ENCODE data around the gene ELOB.
A peak's percentile ranks its signal among the peaks of the same experiment; 100 is the strongest.

The ELOB gene

GRCh38 chr16:2777231-2777902 lies at the start of gene ELOB:
Gene ELOB, minus strand, starts transcription at chr16:2777280. Its CDS starts 41 bp downstream, at chr16:2777239.
- peak; percentile 88 for DNase-seq (ENCODE audit: low spot score)

- no peak for DNase-seq (ENCODE audit: low spot score)
Measured at GRCh38 chr16:2825906-2826305, 48.8 kb upstream of the ELOB start.

DNA sequence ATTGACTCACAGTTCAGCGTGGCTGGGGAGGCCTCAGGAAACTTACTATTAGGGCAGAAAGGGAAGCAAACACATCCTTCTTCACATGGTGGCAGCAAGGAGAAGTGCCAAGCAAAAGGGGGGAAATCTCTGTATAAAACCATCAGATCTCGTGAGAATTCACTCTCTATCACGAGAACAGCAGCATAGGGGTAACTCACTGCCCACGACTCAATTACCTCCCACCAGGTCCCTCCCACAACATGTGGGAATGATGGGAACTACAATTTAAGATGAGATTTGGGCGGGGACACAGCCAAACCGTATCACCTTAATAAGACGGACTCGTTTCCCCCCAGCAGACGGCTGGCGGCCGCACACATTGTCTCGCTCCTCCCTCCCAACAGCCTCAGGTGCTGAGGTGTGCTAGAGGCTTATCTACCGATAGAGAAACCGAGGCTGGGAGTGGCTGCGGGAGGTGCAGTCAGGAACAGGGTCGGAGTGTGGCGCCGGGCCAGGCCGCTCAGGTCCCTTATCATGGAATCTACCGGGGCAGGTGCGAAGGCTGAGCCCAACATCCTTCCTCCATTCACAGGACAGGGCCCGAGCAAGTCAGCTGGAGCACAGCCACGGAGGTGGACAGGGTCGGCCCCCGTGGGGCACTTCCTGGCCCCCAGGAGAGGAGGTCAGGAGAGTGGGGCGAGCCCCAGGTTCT lies 48.1 kb upstream of the ELOB start:
- no peak for DNase-seq (ENCODE audit: low spot score)

DNA sequence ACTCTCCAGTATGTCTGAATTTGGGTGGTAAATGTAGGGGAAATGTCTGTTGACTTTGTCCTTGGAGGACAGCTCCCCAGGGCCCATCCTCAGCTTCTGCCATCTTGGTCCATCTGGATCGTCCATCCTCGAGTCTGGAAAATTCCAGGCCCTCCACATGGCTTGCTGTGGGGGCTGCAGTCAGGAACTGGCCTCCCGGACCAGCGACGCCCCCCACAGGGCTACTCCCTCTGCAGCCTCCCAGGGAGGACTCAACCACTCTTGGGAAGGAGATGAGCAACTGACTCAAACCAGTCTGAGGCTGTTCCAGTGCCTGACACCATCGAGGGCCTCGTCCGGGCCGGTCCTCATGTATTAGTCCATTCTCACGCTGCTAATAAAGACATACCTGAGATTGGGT lies 47.5 kb upstream of the ELOB start:
- no peak for DNase-seq (ENCODE audit: low spot score)

DNA sequence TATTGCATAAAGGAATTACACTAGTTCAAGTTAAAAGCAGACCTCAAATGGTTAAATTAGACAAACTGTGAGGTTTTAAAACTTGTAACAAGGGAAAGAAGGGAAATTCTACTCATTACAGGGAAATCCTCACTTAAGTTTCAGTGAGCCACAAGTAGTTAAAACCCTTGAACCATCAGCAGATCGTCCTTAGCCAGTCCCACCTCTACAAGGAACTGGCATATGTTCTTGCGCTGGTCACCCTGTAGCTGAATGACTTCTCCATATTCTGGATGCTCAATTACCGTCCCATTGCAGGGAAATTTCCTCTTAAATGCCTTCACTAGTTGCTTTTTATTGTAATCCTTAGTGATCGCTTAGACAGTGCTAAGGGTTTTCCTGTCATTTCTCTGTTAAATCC lies 45.4 kb upstream of the ELOB start:
- DNase-seq (ENCODE audit: low spot score): no peak

GRCh38 chr16:2822158-2822495 lies 45.0 kb upstream of the ELOB start:
- no peak for DNase-seq (ENCODE audit: low spot score)

- DNase-seq (ENCODE audit: low spot score): no peak
Measured at GRCh38 chr16:2821487-2822157, 44.5 kb upstream of the ELOB start.

- DNase-seq (ENCODE audit: low spot score): no peak
Measured at GRCh38 chr16:2820836-2821486, 43.9 kb upstream of the ELOB start.

DNA sequence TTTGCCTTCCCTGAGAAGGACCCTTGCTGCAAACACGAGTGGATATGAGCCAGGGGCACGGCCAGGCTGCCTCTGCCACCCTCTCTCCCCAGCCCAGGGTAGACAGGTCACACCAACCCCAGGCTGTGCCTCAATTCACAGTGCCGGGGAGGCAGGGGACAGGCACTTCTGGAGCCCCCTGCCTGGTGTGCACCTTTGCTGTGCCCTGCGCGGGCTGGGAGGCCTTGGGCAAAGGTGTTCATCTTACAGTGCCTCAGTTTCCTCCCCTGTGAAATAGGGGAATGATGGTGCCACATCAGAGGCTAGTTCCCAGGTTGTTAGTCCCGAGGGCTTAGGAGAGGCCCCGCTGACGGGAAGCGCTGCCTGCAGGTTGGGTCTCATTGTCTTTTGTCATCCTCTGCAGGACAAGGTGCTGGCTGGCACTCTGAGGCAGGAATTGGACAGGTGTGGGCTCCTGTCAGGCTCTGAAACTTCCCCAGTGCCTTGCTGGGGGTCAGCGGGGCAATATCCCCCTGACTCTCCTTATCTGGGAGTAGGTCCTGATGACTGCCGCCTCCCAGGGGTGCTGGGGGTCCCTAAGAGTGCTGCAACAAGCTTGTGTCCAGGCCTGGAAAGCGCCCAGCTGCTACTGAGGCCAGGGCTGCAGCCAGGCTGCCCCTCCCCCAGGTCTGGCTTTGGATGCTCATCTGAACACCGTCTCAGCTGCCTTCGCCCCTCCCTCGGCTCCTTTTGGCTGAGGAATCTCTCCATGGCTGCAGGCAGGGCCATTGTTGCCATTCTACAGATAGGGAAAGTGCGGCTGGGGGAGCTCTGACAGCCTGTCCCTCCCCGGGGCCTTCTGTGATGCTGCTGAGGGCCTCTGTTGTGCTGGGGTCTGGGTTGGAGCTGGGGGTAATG lies 43.1 kb upstream of the ELOB start:
- no peak for DNase-seq (ENCODE audit: low spot score)

- DNase-seq (ENCODE audit: low spot score): no peak
Measured at GRCh38 chr16:2819179-2819938, 42.3 kb upstream of the ELOB start.

DNA sequence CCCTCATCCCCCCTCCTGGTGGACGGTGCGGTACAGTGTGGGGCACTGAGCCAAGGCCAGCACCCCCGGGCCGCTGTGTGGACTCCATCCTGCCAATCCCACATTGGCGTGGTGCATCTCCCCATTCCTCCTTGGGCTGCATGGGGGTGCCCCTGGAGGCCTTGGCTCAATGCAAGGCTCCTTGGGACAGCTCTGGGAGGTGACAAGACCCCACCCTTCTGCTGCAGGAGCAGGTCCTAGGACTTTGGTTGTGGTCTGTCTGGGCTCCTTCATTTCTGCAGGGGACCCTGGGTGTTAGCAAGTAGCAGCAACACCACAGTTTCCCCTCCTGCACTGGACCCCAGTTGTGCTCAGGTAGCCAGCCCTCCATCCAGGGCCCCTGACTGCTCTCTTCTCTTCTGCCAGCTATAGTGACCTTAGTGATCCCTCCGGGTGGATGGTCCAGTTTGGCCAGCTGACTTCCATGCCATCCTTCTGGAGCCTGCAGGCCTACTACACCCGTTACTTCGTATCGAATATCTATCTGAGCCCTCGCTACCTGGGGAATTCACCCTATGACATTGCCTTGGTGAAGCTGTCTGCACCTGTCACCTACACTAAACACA lies 41.3 kb upstream of the ELOB start:
- DNase-seq (ENCODE audit: low spot score): no peak

DNA sequence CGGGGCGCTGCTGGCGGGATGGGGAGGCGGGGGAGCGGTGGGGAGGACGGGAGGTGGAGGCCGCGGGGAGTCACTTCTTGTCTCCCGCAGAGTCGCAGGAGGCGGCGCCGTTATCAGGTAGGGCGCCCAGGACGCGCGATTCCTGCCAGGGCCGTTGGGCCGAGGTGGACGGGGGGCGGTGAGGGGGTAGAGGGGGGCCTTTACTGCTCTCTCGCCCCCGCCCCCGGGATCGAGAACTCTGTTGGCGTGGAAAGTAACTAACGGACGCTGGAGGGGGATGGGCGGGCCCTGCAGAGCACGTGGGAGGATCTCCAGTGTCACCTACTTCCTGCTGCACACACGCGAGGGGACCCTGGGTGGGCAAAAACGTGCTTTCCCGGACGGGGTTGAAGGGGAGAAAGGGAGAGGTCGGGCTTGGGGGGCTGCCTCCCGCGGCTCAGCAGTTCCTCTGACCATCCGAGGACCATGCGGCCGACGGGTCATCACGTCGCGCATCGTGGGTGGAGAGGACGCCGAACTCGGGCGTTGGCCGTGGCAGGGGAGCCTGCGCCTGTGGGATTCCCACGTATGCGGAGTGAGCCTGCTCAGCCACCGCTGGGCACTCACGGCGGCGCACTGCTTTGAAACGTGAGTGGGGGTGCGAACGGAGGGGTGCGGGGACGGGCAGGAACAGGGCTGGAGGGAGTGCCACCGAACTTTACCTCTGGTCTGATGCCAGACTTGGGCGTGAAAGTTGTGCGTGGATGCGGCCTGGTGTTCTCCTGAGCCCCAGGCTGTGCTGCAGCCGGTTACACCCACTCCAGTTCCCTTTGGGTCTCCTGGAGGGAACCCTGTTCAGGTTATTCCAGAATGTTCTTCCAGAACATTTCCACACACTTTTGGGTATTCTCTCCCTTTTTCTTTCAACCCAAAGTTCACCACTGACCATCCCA lies 40.5 kb upstream of the ELOB start:
- DNase-seq (ENCODE audit: low spot score): no peak

GRCh38 chr16:2816751-2817339 lies 39.8 kb upstream of the ELOB start, which contains the start of gene PRSS21:
Gene PRSS21, plus strand, starts transcription at chr16:2817237. Its CDS starts 32 bp downstream, at chr16:2817269.
- DNase-seq (ENCODE audit: low spot score): peak; percentile 27

DNA sequence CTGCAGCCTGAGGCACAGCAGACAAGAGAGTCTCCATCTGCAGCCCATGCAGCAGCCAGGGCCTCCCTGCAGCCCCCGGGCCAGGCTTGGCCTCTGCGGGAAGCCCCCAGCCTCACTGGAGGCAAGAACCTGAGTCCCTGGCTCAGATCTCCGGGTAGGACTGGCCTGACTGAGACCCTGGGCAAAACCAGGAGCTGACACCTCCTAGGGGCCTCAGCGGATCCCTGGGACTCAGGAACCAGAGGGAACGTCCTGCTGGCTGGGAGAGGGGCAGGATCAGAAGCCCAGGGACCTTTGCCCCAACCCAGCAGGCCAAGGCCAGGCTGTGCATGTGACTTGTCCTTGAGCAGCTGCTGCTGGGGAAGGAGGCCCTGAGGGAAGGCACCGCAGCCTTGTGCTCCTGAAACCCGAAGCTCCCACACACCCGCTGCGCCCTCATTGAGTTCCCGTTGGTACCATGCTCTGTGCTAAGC lies 38.3 kb upstream of the ELOB start:
- DNase-seq (ENCODE audit: low spot score): no peak

DNA sequence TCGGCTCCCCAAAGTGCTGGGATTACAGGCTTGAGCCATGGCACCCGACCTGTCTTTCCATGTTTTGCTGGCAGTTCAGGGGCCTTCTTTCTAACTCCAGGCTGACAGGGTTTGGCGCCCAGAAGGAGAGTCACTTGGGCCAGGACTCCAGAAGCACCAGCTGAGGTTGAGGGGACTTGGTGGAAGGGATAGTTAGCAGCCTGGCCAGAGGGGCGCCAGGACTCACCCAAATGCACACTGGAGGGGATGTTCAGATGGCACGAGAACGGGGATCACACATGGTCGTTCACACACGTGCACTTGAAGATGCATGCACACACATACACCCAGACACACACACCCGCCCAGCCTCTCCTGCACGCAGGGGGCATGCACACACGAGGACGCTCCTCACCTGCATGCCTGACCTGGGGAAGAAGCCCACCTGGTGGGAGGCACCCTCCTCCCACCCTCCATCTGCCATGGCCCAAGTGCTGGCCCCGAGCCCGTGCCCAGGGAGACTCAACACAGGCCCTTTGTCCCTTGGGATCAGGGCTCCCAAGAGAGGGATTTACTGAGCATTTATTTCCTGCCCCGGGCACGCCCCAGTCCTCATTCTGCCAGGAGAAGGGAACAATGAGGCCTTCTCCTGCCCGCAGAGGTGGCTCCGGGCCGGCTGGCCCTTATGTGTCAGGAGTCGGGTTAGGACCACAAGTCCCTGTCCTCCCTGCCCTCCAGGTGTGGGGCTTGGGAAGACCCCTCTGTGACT lies 37.6 kb upstream of the ELOB start:
- DNase-seq (ENCODE audit: low spot score): no peak

DNA sequence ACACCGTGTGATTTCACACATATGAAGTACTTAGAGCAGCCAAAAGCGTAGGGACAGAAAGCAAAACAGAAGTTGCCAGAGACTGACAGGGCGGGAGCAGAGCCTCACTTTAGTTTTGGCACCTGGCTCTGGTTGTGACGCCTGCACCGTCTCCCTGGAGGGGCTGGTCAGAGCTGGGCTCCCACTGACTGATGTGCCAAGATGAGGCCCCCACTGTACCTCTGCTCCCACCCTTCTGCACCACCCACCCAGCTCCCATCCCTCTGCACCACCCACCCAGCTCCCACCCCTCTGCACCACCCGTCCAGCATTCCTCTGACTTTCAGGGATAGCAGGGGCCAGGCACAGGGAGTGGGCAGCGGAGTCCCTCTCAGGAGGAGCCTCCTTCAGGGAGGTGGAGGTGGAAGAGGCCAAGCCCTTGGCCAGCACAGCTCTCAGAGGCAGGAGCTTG lies 36.7 kb upstream of the ELOB start:
- DNase-seq (ENCODE audit: low spot score): no peak

GRCh38 chr16:2811703-2812471 lies 34.8 kb upstream of the ELOB start:
- no peak for DNase-seq (ENCODE audit: low spot score)
